A549 (cell line): ENCODE results near the gene C19orf25.

Source experiments
- CBX8 ChIP-seq: fragments of 200-600 bp; sonication (generic); IDR thresholded peaks from 2 replicates; pipeline ENCODE4 v1.6.1; 2016
- CEBPB ChIP-seq, 2 experiments: fragments of >200 bp in 1 of 2; sonication (Bioruptor Twin) in 1 of 2; formaldehyde crosslinking in 1 of 2; IDR thresholded peaks; 2 replicates each; pipeline ENCODE4 v1.6.1; 2012 to 2016
- EHF ChIP-seq: fragments of 250-450 bp; sonication (Bioruptor Pico); IDR thresholded peaks from 2 replicates; pipeline ENCODE4 v1.5.0; 2020; ENCODE audit warnings: mild to moderate bottlenecking
- KDM1A ChIP-seq: fragments of 200-600 bp; sonication (generic); IDR thresholded peaks from 2 replicates; pipeline ENCODE4 v1.6.1; 2016; ENCODE audit warnings: low read depth, mild to moderate bottlenecking
- NR3C1 ChIP-seq: fragments of >200 bp; sonication (Bioruptor Twin); formaldehyde crosslinking; IDR thresholded peaks from 3 replicates; pipeline ENCODE4 v1.6.1; 2017
- POLR2A ChIP-seq: IDR thresholded peaks from 2 replicates; pipeline ENCODE4 v1.6.1; 2012; ENCODE audit warnings: mild to moderate bottlenecking, low read length
- RAD21 ChIP-seq, 2 experiments: fragments of >200 bp in 1 of 2; sonication (Bioruptor Twin) in 1 of 2; formaldehyde crosslinking in 1 of 2; IDR thresholded peaks in 1 of 2; conservative IDR thresholded peaks in 1 of 2; 2 replicates in 1 of 2; 3 replicates in 1 of 2; pipeline ENCODE4 v1.6.1; 2012 to 2018; ENCODE audit warnings: inconsistent platforms in 1 of 2
- RFX5 ChIP-seq: fragments of 450-650 bp; IDR thresholded peaks from 2 replicates; pipeline ENCODE4 v1.7.1; 2014; ENCODE audit warnings: antibody characterized with exemption, mild to moderate bottlenecking, moderate library complexity
- TF ChIP-seq, protein P1 (sequence below): fragments of 200-600 bp; sonication (generic); IDR thresholded peaks from 2 replicates; pipeline ENCODE4 v1.6.1; 2016; ENCODE audit warnings: antibody characterized with exemption, mild to moderate bottlenecking, moderate library complexity
- TF ChIP-seq, protein P2 (sequence below): fragments of 150-350 bp; IDR thresholded peaks from 2 replicates; pipeline ENCODE4 v1.6.1; 2014; ENCODE audit warnings: low read depth, mild to moderate bottlenecking, low read length
- TF ChIP-seq, protein P3 (sequence below): fragments of >200 bp; sonication (Bioruptor Twin); formaldehyde crosslinking; IDR thresholded peaks from 3 replicates; pipeline ENCODE4 v1.5.1; 2016
- TF ChIP-seq, protein P4 (sequence below): fragments of 250-450 bp; sonication (Bioruptor Pico); IDR thresholded peaks from 2 replicates; pipeline ENCODE4 v1.5.0; 2021; ENCODE audit warnings: mild to moderate bottlenecking, moderate library complexity, borderline replicate concordance

DNA sequence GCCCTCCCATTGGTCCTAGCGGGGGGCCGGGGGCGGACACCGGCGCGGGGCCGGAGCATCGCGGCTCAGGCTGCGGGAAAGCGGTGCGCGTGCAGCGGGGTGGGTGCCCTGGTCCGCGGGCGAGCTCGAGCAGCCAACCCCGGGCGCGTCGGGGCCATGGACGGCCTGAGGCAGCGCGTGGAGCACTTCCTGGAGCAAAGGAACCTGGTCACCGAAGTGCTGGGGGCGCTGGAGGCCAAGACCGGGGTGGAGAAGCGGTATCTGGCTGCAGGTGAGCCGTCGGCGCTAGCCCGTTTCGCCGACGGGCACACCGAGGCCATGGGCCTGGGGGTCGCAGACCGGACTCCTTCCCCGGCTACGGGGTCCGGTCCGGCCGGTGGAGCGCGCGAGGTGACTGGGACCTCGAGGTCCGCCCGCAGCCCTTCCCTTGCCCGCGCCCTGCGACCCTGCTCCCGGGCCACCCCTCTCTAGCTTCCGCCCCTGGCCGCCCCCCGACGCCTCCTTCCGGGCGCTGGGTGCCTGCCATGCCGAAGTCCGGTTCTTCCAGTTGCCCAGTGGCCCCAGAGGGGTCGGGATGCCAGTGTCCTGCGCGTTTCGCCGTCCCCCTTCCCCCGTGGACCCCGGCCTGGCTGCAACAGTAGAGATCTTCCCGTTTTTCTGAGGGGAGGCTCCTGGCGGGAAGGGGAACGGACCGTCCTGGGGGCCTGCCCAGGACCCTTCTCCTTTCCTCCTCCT, 12.3 kb upstream of the C19orf25 start, which contains the start of gene REEP6:
- TF ChIP-seq POLR2A (peak; percentile 47; the same call in 1 of the 2 replicates), EHF (no peak), CBX8 (no peak), RFX5 (no peak), KDM1A (no peak), RAD21 (conservative IDR thresholded peaks at IDR 0.05 in 1 of 2, IDR thresholded peaks at IDR 0.05 in 1 of 2) (no peak), CEBPB (IDR thresholded peaks at IDR 0.05) (no peak), NR3C1 (no peak)
- TF ChIP-seq, protein P1, sequence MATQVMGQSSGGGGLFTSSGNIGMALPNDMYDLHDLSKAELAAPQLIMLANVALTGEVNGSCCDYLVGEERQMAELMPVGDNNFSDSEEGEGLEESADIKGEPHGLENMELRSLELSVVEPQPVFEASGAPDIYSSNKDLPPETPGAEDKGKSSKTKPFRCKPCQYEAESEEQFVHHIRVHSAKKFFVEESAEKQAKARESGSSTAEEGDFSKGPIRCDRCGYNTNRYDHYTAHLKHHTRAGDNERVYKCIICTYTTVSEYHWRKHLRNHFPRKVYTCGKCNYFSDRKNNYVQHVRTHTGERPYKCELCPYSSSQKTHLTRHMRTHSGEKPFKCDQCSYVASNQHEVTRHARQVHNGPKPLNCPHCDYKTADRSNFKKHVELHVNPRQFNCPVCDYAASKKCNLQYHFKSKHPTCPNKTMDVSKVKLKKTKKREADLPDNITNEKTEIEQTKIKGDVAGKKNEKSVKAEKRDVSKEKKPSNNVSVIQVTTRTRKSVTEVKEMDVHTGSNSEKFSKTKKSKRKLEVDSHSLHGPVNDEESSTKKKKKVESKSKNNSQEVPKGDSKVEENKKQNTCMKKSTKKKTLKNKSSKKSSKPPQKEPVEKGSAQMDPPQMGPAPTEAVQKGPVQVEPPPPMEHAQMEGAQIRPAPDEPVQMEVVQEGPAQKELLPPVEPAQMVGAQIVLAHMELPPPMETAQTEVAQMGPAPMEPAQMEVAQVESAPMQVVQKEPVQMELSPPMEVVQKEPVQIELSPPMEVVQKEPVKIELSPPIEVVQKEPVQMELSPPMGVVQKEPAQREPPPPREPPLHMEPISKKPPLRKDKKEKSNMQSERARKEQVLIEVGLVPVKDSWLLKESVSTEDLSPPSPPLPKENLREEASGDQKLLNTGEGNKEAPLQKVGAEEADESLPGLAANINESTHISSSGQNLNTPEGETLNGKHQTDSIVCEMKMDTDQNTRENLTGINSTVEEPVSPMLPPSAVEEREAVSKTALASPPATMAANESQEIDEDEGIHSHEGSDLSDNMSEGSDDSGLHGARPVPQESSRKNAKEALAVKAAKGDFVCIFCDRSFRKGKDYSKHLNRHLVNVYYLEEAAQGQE, result no peak
- TF ChIP-seq, protein P2, sequence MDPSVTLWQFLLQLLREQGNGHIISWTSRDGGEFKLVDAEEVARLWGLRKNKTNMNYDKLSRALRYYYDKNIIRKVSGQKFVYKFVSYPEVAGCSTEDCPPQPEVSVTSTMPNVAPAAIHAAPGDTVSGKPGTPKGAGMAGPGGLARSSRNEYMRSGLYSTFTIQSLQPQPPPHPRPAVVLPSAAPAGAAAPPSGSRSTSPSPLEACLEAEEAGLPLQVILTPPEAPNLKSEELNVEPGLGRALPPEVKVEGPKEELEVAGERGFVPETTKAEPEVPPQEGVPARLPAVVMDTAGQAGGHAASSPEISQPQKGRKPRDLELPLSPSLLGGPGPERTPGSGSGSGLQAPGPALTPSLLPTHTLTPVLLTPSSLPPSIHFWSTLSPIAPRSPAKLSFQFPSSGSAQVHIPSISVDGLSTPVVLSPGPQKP, result no peak
- TF ChIP-seq, protein P3, sequence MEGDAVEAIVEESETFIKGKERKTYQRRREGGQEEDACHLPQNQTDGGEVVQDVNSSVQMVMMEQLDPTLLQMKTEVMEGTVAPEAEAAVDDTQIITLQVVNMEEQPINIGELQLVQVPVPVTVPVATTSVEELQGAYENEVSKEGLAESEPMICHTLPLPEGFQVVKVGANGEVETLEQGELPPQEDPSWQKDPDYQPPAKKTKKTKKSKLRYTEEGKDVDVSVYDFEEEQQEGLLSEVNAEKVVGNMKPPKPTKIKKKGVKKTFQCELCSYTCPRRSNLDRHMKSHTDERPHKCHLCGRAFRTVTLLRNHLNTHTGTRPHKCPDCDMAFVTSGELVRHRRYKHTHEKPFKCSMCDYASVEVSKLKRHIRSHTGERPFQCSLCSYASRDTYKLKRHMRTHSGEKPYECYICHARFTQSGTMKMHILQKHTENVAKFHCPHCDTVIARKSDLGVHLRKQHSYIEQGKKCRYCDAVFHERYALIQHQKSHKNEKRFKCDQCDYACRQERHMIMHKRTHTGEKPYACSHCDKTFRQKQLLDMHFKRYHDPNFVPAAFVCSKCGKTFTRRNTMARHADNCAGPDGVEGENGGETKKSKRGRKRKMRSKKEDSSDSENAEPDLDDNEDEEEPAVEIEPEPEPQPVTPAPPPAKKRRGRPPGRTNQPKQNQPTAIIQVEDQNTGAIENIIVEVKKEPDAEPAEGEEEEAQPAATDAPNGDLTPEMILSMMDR, result no peak
- TF ChIP-seq, protein P4, sequence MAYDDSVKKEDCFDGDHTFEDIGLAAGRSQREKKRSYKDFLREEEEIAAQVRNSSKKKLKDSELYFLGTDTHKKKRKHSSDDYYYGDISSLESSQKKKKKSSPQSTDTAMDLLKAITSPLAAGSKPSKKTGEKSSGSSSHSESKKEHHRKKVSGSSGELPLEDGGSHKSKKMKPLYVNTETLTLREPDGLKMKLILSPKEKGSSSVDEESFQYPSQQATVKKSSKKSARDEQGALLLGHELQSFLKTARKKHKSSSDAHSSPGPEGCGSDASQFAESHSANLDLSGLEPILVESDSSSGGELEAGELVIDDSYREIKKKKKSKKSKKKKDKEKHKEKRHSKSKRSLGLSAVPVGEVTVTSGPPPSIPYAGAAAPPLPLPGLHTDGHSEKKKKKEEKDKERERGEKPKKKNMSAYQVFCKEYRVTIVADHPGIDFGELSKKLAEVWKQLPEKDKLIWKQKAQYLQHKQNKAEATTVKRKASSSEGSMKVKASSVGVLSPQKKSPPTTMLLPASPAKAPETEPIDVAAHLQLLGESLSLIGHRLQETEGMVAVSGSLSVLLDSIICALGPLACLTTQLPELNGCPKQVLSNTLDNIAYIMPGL (CRISPR knock-in tag), result no peak
